Transverse colon (tissue), 4 donors: ENCODE results near the gene SDHB. TPM values are rescaled to one million over a fixed set of nuclear protein-coding genes. Genes with fewer than 3 reads are reported as not detected.

Experiments used
- DNase-seq: peaks from one replicate; pipeline ENCODE4 v3.0.0-alpha.2; 2019
- H3K27ac ChIP-seq, 4 donors: fragments of 200-600 bp; sonication (generic); 2 replicates each; pipeline ENCODE4 v1.5.1; 2016 to 2018; ENCODE audit warnings: inconsistent platforms in 4 of 4
- H3K27me3 ChIP-seq: fragments of 200-600 bp; sonication (generic); 2 replicates; pipeline ENCODE4 v1.5.1; 2017; ENCODE audit warnings: inconsistent platforms
- H3K36me3 ChIP-seq, 4 donors: fragments of 200-600 bp; sonication (generic); 2 replicates each; pipeline ENCODE4 v1.5.1; 2017 to 2019; ENCODE audit warnings: inconsistent platforms in 4 of 4
- H3K4me1 ChIP-seq, 4 donors: fragments of 200-600 bp; sonication (generic); 2 replicates each; pipeline ENCODE4 v1.5.1; 2017 to 2020; ENCODE audit warnings: inconsistent platforms in 4 of 4
- H3K4me3 ChIP-seq, 4 donors: fragments of 200-600 bp; sonication (generic); 1 replicate in 1 of 4; 2 replicates in 3 of 4; pipeline versions ENCODE4 v1.5.1 to v1.6.1; 2017 to 2019; ENCODE audit warnings: inconsistent platforms in 4 of 4
- H3K9me3 ChIP-seq, 2 donors: fragments of 200-600 bp; sonication (generic); 2 replicates each; pipeline ENCODE4 v1.5.1; 2017 to 2019; ENCODE audit warnings: inconsistent platforms in 2 of 2
- EP300 ChIP-seq: sonication (generic); formaldehyde crosslinking; IDR thresholded peaks from one replicate; pipeline ENCODE4 v1.6.1; 2017; ENCODE audit warnings: antibody characterized with exemption, low read depth
- POLR2A ChIP-seq: fragments of 450-650 bp; IDR thresholded peaks from one replicate; pipeline ENCODE4 v1.6.1; 2016; ENCODE audit warnings: antibody characterized with exemption, mild to moderate bottlenecking, moderate library complexity
- POLR2AphosphoS5 ChIP-seq, 3 donors: sonication (generic); formaldehyde crosslinking; IDR thresholded peaks; one replicate each; pipeline ENCODE4 v1.6.1; 2016; ENCODE audit warnings: antibody characterized with exemption in 3 of 3
- WGBS, 2 donors: methylation state at CpG; one replicate each; pipeline ENCODE4 v1.1.5; 2018; ENCODE audit warnings: low coverage in 1 of 2; 5-methylcytosine and 5-hydroxymethylcytosine counted together
- in situ Hi-C, 4 donors: fragments of 200-750 bp; cut with MboI; loops; one replicate each; pipeline versions ENCODE4 v1.15.0 to v1.15.1; 2017; ENCODE audit warnings: low sequenced_read_pairs in 3 of 4, low pct_ligation_motif_present in 1 of 4, low pct_unique_long_range_greater_than_20kb in 1 of 4
- intact Hi-C: fragments of 100-400 bp; cut with DNase I; formaldehyde crosslinking; loops from one replicate; pipeline ENCODE4 v1.15.1; 2023; ENCODE audit warnings: low total_unique reads
- total RNA-seq, 4 donors: library from RNA; depleted of rRNA; stranded (reverse); fragments of >200 nt; gene quantifications; one replicate each; pipeline ENCODE4 v1.1.0, GENCODE V29; 2016
- TF ChIP-seq, protein P1 (sequence below), 5 experiments: fragments of 200-600 bp in 3 of 5; fragments of 450-650 bp in 2 of 5; sonication (generic) in 3 of 5; IDR thresholded peaks; 1 replicate in 2 of 5; 2 replicates in 3 of 5; pipeline ENCODE4 v1.5.1; 2016 to 2017; ENCODE audit warnings: antibody characterized with exemption in 5 of 5, inconsistent platforms in 3 of 5, mild to moderate bottlenecking in 2 of 5, moderate library complexity in 1 of 5

The SDHB gene
- total RNA-seq, 4 donors from 2014 or later: 98.7 to 266 (median 153) TPM

DNA sequence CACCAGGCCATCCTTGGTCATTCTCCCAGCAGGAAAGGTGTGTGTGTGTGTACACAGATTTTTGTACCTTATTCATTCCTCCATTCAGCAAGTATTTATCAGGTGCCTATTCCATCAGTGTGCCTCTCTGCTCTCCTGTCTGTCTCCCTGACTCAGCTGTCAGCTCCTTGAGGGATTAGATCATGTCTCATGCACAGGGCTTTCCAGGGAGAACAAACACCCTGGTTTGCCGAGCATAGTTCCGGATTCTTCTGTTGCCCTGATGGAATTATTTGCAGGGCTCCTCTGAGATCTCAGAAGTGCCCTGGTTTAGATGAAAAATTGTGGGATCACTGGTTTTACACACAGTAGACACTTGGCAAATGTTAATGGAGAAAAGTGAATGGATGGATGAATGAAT is 8.1 kb upstream of the SDHB start:
- H3K27ac ChIP-seq: no peak overlapping the region
- H3K4me1 ChIP-seq: no peaks in the 10 kb centered on the region
- H3K9me3 ChIP-seq: peaks cover 0 to 7% of the 10 kb centered on the region in 2 donors
- in situ Hi-C loops: loop anchor here in 1 of 4 donors (10.0 kb wide), 1 partner anchor 273 kb away; no protein-coding TSS in a partner anchor
- H3K36me3 ChIP-seq: no peaks in the 10 kb centered on the region
- TF ChIP-seq POLR2A (no peak), EP300 (no peak), POLR2AphosphoS5 (IDR thresholded peaks at IDR 0.05) (no peak)
- TF ChIP-seq, protein P1, sequence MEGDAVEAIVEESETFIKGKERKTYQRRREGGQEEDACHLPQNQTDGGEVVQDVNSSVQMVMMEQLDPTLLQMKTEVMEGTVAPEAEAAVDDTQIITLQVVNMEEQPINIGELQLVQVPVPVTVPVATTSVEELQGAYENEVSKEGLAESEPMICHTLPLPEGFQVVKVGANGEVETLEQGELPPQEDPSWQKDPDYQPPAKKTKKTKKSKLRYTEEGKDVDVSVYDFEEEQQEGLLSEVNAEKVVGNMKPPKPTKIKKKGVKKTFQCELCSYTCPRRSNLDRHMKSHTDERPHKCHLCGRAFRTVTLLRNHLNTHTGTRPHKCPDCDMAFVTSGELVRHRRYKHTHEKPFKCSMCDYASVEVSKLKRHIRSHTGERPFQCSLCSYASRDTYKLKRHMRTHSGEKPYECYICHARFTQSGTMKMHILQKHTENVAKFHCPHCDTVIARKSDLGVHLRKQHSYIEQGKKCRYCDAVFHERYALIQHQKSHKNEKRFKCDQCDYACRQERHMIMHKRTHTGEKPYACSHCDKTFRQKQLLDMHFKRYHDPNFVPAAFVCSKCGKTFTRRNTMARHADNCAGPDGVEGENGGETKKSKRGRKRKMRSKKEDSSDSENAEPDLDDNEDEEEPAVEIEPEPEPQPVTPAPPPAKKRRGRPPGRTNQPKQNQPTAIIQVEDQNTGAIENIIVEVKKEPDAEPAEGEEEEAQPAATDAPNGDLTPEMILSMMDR (IDR thresholded peaks at IDR 0.05): no peak
- no peak overlapping the region for H3K4me3 ChIP-seq
- intact Hi-C loops: no loop called here
- 80% methylated on average over 2 of the region's 2 CpGs; no CpG with 5 or more reads in 1 of the 2 donors for WGBS, 2 donors
- no peaks in the 10 kb centered on the region for H3K27me3 ChIP-seq
- no peak for DNase-seq

DNA sequence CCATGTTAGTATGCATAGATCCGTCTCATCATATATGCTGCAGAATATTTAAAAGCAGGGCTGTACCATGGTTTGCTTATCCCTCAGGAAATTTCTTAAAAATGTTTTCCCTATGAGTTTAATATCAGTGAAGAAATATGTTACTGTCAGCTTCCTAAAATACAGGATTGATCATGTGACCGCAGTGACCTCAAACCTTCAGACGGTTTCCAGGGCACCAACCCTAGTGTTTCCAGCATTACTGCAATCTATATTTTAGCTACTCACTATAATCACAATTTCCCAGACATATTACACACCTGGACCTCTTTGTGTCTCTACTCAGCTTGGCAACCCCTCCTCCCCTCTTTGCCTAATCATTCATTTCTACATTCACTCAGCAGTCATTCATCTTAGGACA is 7.7 kb upstream of the SDHB start:
- intact Hi-C loops (no loop called here), in situ Hi-C loops (loop anchor here in 1 of 4 donors (10.0 kb wide), 1 partner anchor 273 kb away; no protein-coding TSS in a partner anchor)
- no peak for TF ChIP-seq POLR2A
- TF ChIP-seq POLR2AphosphoS5 (IDR thresholded peaks at IDR 0.05): no peak
- TF ChIP-seq EP300: no peak
- TF ChIP-seq, protein P1 (IDR thresholded peaks at IDR 0.05): no peak
- H3K4me3 ChIP-seq: no peak overlapping the region
- no peak overlapping the region for H3K27ac ChIP-seq
- H3K27me3 ChIP-seq: no peaks in the 10 kb centered on the region
- H3K36me3 ChIP-seq: no peaks in the 10 kb centered on the region
- no peak for DNase-seq
- H3K4me1 ChIP-seq: no peaks in the 10 kb centered on the region
- H3K9me3 ChIP-seq: peaks cover 0 to 7% of the 10 kb centered on the region in 2 donors
- 77 to 93% methylated on average over 3 of the region's 3 CpGs for WGBS, 2 donors

DNA sequence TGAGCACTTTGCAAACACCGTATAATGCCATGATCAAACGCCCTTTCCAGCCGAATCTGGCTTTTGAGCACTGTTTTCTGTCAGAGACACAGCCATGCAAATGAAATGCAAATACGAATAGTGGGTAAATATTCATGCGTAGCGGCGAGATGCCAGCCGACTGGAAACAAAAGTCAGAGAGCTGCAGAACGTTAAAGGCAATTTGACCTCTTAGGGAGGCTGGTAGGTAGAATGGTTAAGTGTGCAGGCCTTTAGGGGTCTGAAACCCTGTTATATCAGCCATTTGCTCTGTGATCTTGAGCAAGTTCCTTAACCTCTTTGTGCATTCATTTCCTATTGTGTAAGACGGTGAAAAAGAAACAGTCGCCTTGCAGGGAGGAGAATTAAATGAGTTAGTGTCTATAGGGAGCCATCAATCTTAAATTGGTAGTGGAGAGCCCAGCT is 6.5 kb upstream of the SDHB start:
- intact Hi-C loops (no loop called here), in situ Hi-C loops (loop anchor here in 1 of 4 donors (10.0 kb wide), 1 partner anchor 274 kb away; no protein-coding TSS in a partner anchor)
- Histone ChIP-seq H3K36me3 (no peaks in the 10 kb centered on the region), H3K27me3 (no peaks in the 10 kb centered on the region), H3K27ac (no peak overlapping the region), H3K9me3 (peaks cover 0 to 6% of the 10 kb centered on the region in 2 donors), H3K4me3 (no peak overlapping the region), H3K4me1 (no peaks in the 10 kb centered on the region)
- no peak for TF ChIP-seq POLR2AphosphoS5 (IDR thresholded peaks at IDR 0.05)
- no peak for TF ChIP-seq POLR2A
- no peak for TF ChIP-seq EP300
- TF ChIP-seq, protein P1 (IDR thresholded peaks at IDR 0.05): no peak
- DNase-seq: no peak
- 45 to 55% methylated on average over 11 of the region's 11 CpGs for WGBS, 2 donors

DNA sequence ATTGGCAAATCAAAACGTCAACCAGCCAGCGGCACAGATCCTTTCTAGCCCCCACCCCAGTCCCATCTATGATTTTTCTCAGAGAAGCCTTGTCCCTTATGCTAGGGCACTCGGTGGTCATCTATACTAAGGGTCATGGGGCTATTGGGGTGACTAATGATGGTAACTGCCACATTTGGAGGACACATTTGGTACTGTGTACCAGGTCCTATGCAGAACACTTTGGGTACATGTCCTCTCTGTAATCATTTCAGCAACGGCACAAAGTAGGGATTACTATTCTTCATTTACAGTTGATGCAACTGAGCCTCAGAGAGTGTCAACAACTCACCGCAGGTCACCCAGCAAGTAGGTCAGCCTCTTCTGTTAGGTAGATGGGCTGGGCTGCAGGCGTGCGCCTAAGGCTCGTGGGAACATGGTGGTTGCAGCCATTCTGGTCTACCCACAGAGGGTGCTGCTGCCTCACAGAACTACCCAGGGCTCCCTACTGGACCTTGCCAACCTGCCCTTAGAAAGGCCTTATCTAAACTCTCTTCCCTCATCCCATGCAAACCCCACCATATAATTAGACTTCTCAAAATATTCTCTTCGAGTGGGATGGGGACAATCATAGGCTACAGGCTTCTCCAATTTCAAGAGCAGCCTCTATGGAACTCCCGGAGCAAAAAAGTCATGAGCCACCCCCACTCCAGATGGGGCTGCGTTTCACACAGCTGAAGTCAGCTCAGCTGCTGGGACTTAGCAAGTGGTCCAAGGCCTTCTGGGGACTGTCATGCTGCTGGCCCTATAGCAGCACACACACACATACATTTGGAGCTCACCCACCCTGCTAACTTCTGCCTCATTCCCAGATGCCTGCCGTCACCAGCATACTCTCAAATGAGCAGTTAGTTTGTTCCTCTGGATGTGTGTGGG is 5.8 kb upstream of the SDHB start:
- in situ Hi-C loops (loop anchor here in 1 of 4 donors (10.0 kb wide), 1 partner anchor 275 kb away; no protein-coding TSS in a partner anchor), intact Hi-C loops (no loop called here)
- Histone ChIP-seq H3K27me3 (no peaks in the 10 kb centered on the region), H3K4me3 (no peak overlapping the region), H3K4me1 (peaks cover 0 to 2% (median 0%) of the 10 kb centered on the region in 4 donors), H3K9me3 (no peaks in the 10 kb centered on the region), H3K36me3 (no peaks in the 10 kb centered on the region), H3K27ac (no peak overlapping the region)
- DNase-seq: peak; percentile 80
- TF ChIP-seq, protein P1 (IDR thresholded peaks at IDR 0.05): peak; percentile 51 to 72 (median 56)
- no peak for TF ChIP-seq POLR2A
- 0 to 40% methylated on average over 2 to 12 of the region's 12 CpGs for WGBS, 2 donors
